Amniotic stem cell (primary cell): Measurements from ENCODE around the gene CALCB.
"Not testable (repeated sequence)": the region's sequence is repeated elsewhere in the genome, so short reads cannot be mapped to it uniquely, and the experiment has no call there.

ENCODE experiments used
- DNase-seq: peaks from one replicate; lab custom pipeline; 2025; lab: John Stamatoyannopoulos, UW

CALCB gene

DNA sequence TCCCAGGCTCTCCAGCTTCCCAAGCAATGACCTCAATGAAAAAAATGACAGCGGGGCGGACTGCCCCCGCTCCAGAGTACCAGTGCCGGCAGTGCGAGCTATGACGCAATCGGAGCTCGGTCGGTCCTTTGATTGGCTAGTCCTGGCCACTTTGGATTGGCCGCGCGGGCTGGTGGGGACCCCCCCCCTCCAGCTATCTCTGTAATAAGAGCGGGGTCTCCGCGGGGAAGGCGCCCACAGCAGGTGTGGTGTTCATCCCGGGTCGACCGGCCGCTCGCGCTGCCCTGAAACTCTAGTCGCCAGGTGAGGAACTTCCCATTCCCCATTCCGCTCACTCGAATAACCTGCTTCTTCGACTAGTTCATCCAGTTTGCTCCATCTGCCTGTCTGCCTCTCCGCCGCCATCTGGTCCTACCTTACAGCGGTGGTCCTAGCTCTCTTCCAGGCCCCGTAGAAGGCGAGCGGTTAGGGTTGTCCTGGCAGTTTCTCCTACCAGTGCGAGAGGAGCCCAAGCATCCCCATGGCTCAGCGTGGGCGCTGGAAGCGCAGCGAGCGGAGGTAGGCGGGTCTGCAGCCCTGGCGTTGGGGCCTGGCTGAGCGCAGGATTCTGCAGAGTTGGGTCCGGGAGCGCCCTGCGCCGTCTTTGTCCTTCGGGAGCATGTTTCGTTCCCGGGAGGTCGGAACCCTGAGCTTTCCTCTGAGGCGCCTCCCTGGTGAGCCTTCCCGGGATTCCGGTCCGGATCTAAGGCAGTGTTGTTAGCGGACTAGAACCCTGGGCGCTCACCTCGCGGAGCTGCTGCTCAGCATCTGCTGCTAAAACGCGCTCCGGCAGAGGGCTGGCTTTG, at the start of gene CALCB:
TSS of gene CALCB (plus strand) at position 233 of the 845 bp plus-strand sequence. CDS start 1,126 bp downstream, outside the sequence.
- no peak for DNase-seq

DNA sequence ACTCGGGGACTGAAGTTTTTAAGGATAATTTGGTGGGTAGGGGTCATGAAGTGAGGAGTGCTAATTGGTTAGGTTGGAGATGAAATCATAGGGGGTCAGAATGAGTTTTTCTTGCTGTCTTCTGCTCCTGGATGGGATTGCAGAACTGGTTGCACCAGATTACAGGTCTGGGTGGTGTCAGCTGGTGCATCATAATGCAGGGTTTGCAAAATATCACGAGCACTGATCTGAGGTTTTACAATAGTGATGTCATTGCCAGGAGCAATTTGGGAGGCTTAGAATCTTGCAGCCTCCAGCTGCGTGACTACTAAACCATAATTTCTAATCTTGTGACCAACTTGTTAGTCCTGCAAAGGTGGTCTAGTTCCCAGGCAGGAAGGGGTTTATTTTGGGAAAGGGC, 46.4 kb upstream of the CALCB start:
- DNase-seq: no peak

DNA sequence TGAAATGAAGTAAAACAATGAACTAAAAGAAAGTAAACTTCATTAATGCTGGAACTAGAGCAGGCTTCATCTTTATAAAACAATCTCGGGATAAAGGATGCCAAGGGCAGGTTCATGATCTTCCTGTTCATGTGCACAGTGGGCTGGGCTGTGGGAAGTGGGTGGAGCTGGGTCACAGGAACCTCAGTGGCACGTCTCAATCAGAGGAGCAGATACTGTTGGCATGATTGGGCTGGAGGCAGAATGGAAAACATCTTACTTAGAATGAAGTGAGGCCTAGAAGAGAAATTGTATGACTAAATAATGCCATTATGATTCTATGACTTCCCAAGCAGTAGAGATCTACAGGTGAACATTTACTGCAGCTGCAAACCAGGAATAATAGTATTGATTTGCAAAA, 45.4 kb upstream of the CALCB start:
- DNase-seq: no peak

DNA sequence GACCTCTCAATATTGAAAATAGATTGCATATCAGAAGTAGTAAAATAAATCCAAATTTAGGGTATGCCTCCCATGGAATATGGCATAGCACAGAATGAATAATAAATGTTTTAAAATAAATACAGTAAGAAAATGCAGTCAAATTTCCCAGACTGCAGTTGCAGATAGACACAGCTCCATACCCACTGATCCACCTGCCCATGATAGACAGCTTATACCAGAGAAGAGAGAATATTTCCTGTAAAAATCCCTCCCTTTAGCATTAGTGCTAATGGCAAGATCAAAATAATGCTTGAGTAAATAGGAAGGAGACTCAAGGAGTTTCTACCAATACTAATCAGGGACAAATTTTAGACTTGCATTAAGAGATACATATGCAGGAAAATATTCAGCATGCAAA, 45.0 kb upstream of the CALCB start:
- DNase-seq: no peak

DNA sequence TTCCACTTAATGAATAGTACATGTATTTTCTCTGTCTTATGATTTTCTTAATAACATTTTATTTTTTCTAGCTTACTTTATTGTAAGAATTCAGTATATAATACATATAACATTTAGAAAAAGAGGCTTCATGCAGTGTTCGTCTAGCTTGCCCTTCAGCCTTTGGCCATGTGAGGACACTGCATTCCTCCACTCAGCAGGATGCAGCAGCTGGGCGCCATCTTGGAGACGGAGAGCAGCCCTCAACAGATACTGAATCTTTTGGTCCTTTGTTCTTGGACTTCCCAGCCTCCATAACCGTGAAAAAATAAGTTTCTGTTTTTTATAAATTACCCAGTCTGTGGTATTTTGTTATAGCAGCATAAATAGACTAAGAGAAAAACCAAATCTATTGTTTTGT, 41.4 kb upstream of the CALCB start:
- DNase-seq: not testable (repeated sequence)

DNA sequence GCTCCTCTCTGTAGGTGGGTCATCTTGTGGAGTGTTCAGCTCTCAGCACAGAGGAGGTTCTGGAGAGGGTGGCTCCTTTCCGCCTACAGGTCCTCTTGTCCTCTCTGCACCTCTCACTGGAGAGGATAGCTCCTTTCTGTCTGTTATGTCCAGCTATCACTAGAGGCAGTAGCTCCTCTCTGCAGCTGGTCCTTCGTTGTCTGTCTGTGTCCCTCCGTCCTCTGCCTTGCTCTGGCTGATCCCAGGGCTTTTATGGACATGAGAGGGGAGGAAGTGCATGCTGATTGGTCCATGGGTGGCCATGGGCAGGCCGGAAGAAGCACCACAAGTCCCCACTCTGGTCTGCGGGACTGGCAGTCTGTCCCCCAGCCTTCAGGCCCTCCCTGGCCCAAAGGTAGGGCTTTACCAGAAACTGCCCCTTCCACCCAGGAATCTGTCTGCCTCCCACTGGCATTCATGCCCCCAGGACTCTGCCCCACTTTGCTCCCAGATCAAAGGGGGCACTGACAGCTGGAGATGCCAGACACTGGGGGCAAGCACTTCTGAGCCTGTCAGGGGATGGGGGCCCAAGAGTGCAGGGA, 38.6 kb upstream of the CALCB start:
- DNase-seq: no peak

DNA sequence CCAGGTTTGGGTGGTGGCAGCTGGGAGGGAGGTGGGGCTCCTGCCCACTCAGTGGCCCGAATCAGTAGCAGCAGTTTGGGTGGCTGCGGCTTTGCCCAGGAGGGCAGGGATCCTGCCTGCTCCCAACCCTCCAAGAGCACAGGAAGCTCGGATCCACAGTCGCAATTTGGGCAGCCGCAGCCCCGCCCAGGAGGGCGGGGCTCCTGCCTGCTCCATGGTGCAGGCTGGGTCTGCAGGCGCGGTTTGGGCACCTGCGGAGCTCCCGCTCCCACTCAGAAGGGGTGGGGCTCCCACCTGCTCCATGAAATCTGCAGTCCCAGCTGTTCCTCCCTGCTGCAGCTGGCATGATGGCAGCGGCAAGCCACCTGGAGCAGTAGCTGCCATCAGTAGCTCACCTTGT, 38.1 kb upstream of the CALCB start:
- no peak for DNase-seq

DNA sequence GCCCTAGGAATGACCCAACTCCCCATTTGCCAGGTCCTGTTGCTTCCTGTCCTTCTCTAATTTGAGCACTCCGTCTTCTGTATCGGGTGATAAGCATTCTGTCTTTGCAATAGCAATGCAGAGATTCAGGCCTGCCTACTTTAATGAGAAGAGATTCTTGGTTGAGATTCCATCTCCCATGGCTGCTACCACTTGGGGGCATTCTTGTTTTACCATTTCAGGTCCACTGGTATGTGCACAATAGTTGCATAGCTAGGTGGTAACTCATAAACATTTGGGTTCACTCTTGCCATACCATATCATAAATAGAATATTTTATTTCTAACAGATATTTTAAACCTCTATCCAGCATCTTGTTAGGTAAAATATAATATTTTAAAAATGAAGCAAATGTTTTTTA, 34.4 kb upstream of the CALCB start:
- no peak for DNase-seq

DNA sequence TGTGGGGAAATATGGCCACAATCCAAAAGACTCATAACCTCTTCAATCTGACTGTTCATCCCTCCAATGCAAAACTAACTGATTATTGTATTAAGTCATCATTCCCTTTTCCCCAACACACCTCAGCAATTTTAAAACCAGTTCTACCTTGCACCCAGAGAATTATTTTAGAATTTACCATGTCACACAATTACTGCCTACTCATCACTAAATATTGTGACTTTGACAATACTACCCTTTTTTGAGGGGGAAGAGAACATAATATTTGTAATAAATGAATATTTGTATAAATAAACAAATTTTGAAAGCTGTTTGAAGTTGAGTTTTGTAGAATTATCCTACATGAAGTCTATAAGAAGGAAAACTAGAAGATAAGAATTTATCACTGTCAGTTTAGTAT, 28.2 kb upstream of the CALCB start:
- no peak for DNase-seq

DNA sequence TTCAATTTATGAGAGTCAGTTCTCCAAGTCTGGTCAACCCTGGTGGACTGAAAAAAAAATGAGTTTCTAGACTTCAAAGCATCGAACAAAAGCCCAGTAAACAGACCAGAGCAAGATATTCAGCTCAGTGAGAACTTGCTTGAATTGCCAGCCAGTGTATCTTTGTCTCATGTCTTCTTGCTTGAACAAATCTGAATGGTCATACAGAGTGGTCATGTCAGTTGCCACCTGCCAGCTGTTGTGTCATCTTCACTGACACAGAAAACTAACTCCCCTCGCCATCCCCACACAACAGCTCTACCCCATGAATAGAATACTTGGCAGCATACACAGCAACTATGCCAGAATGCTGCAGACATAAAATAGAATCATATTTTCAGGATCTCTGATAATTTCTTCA, 27.5 kb upstream of the CALCB start:
- DNase-seq: no peak

GRCh38 chr11:15046673-15047072, 26.7 kb upstream of the CALCB start:
- DNase-seq: not testable (repeated sequence)

DNA sequence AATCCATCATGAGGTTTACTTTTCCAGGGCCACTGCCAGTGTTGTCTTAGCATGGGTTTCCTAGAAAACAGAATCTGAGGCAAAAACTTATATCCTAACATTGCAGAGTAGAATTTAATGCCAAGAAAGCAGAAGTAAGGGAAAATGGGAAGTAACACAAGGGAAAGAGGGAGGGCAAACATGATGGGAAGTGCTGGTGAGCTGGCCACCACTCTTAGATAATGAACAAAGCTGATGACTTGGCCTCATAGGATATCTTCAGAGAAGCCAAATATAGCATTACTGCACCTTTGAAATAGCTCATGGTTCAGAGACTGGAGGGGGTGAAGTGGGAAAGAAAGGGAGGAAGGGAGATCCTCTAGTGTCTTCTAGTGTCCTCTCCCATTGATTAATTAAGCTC, 24.8 kb upstream of the CALCB start:
- DNase-seq: no peak

DNA sequence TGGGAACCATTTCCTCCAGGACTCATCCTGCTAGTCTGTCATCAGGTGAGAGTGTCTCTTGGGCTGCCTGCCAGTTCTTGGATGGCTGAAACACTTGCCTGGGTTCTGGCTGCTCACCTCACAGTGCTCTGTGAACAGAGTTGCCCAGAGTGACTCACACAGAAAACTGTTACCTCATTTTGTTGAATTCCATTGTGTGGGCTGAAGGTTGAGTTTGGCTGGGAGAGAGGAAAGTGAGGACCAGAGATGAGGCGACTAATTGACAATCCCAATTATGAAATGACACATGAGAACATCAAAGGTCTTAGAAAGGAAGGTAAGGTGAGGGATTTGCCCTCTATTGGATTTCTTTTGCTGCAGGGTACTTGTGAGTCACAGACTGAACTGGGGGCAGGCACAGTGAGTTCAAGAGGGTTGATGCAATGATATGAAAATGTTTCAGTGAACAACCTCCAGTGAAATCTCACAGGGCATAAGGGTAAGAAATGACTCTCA, 20.2 kb upstream of the CALCB start:
- DNase-seq: no peak

GRCh38 chr11:15055620-15056356, 17.6 kb upstream of the CALCB start:
- DNase-seq: no peak

GRCh38 chr11:15057329-15057728, 16.1 kb upstream of the CALCB start:
- no peak for DNase-seq

- DNase-seq: no peak
Observed at GRCh38 chr11:15059132-15059915, 14.1 kb upstream of the CALCB start.

DNA sequence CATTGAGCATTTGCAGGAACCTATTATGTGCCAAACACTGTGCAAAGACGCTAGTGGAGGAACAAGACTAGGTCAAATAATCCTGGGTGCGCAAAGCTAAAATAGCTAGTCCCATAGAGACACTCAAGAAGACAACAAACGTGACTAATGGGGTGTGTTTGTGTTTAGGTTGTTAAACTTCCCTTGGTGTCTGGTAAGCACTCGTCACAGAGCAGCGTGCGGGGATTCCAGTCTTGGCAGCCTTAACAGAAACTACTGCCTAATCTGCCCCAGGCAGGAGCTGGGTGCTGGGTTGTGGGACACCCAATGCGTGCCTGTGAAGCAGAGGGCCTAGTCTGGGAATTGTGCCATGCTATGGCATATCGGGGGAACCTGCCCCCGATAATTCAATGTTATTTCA, 10.8 kb upstream of the CALCB start:
- no peak for DNase-seq

GRCh38 chr11:15069751-15070150, 3.6 kb upstream of the CALCB start:
- DNase-seq: not testable (repeated sequence)

GRCh38 chr11:15071556-15072255, 1.7 kb upstream of the CALCB start:
- DNase-seq: no peak

GRCh38 chr11:15072551-15073143, 746 bp upstream of the CALCB start:
- no peak for DNase-seq
